ENCODE results near the gene RXFP1.
A peak's percentile ranks its signal among the peaks of the same experiment; 100 is the strongest.
"Not testable (repeated sequence)": the region's sequence is repeated elsewhere in the genome, so short reads cannot be mapped to it uniquely, and the experiment has no call there.

The RXFP1 gene

GRCh38 chr4:158621729-158622128, 100.0 kb downstream of the RXFP1 start:
- DNase-seq = no peak

DNA sequence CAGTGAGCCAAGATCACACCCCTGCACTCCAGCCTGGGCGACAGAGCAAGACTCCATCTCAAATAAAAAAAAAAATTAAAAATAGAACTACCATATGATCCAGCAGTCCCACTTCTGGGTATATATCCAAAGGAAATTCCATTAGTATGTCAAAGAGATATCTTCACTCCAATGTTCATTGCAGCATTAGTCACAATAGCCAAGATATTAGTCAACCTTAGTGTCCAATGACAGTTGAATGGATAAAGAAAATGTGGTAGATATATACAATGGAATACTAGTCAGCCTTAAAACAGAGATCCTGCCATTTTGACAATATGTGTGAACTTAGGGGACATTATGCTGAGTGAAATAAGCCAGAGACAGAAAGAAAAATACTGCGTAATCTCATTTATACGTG, 100.6 kb downstream of the RXFP1 start:
- DNase-seq = no peak

GRCh38 chr4:158624889-158625478, 103.3 kb downstream of the RXFP1 start:
- peak in 1 of 5 donors; percentile 10 for DNase-seq

DNA sequence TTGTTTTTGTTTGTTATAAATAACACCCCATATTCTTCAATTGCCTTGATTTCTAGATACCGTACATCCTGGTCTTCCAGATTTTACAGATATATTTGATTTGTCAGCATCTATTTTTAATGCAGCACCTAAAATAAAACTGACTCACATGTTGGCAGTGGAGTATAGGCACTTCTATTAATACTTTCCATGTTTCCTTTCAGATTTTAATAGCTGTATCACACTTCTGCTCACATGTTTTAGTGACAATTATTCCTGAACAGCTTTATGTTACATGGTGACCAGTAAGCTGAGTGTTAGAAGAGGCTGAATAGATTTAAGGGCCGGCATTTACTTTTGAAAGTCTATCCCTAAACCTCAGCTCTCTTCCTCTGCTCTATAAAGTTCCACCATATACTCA, 103.9 kb downstream of the RXFP1 start:
- no peak for DNase-seq

GRCh38 chr4:158630893-158631292, 109.2 kb downstream of the RXFP1 start:
- no peak for DNase-seq

DNA sequence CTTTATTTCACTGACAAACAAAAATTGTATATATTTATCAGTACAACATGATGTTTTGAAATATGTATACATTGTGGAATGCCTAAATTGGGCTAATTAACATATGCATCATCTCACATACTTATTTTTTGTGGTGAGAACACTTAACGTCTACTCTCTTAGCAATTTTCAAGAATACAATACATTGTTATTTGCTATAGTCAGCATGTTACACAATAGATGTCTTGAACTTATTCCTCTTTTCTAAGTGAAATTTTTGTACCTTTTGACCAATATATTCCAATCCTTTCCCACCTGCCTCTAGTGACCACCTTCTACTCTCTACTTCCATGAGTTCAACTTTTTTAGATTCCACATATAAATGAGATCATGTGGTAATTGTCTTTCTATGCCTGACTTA, 114.9 kb downstream of the RXFP1 start:
- DNase-seq = no peak

DNA sequence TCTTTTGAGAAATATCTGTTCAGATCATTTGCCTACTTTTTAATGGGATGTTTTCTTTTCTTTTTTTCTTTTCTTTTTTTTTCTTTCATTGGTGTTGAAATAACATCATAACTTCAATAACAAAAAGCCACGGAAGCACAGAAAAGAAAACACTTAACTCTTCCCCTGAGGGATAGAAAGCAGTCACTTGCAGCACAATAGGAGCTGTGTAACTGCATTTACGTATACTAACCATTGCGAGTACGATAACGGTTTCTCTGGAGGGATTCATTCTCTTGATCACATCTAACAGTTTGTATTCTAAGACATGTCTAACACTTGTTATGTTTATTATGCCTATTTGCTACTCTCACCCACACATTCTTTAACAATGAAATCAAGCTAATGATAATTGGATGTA, 122.7 kb downstream of the RXFP1 start:
- DNase-seq = no peak

DNA sequence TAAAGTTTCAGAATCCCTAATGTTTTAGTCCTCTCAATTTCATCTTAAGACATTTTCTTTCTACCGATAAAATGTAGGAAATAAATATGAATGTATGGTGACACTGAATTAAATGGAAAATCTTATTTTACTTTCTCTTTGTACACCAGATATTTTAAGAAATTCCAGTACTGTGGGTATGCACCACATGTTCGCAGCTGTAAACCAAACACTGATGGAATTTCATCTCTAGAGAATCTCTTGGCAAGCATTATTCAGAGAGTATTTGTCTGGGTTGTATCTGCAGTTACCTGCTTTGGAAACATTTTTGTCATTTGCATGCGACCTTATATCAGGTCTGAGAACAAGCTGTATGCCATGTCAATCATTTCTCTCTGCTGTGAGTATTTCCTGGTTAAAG, 123.1 kb downstream of the RXFP1 start:
- DNase-seq = no peak

GRCh38 chr4:158649111-158649680, 127.5 kb downstream of the RXFP1 start:
- no peak for DNase-seq

- no peak for DNase-seq
Observed at GRCh38 chr4:158652920-158653319, 131.2 kb downstream of the RXFP1 start.

- DNase-seq = no peak
Observed at GRCh38 chr4:158656439-158656838, 134.8 kb downstream of the RXFP1 start.

DNA sequence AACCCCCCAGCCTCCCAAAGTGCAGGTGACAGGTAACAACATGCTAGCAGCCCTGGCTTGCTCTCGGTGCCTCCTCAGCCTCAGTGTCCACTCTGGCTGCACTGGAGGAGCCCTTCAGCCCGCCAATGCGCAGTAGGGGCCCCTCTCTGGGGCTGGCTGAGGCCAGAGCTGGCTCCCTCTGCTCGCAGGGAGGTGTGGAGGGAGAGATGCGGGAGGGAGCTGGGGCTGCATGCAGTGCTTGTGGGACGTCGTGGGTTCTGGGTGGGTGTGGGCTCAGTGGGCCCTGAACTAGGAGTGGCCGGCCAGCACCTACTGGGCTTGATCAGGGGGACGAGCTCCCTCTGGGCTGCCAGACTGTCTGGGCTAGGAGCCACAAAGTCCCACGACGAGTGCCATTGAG, 135.6 kb downstream of the RXFP1 start:
- no peak for DNase-seq

DNA sequence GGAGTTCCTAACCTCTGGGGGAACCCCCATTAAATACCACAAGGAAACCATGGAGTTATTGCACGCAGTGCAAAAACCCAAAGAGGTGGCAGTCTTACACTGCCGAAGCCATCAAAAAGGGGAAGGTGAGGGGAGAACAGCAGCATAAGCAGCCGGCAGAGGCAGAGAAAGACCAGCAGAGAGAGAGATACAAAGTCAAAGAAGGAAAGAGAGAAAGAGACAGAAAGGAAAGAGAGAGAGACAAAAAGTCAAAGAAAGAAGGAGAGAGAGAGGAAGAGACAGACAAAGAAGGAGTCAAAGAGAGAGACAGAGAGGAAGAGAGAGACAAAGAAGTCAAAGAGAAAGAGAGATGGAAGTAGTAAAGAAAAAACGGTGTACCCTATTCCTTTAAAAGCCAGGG, 141.6 kb downstream of the RXFP1 start:
- DNase-seq = not testable (repeated sequence)

- DNase-seq = not testable (repeated sequence)
Observed at GRCh38 chr4:158663707-158664625, 142.3 kb downstream of the RXFP1 start.

- no peak for DNase-seq
Observed at GRCh38 chr4:158664806-158665205, 143.1 kb downstream of the RXFP1 start.

DNA sequence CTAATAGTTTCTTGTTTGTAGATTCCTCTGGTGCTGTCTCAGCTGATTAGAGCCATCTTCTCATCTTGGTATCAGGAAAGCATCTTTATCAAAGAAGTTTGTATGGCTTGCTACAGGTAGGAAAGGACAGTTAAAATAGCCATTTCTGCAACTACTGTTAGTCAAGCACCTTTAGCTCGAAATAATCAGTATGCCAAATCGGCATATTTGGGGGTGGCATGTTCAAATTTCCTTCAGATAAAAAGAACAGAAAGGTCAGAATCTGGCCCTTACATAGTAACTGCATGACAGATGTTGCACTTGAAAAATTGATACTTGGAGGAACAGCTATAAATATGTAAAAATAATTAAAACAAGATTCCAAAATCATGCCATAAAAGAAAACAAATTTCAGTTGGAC, 145.2 kb downstream of the RXFP1 start:
- no peak for DNase-seq

DNA sequence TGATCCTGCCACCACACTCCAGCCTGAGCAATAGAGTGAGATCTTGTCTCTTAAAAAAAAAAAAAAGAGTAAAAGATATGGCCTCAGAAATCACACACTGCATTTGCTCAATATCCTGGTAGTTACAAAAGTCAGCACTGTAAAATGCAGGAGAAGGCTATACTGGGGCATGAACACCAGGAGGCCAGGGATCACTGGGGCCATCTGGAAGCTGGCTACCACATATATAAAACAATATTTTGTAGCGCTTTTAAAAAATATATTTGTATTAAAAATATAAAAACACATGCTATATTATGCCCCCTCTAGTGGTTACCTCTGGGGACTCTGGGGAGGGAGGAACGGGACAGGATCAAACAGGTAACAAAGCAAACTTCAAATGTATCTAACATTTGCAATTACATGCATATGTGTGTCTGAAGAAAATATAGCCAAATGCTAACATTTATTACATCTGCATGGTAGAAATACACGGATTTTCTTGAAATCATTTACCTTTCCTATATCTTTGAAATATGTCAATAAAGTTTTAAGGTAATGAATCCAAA, 146.0 kb downstream of the RXFP1 start:
- DNase-seq = peak in 2 of 5 donors; percentile 23 to 27

- DNase-seq = no peak
Observed at GRCh38 chr4:158669310-158669709, 147.6 kb downstream of the RXFP1 start.

DNA sequence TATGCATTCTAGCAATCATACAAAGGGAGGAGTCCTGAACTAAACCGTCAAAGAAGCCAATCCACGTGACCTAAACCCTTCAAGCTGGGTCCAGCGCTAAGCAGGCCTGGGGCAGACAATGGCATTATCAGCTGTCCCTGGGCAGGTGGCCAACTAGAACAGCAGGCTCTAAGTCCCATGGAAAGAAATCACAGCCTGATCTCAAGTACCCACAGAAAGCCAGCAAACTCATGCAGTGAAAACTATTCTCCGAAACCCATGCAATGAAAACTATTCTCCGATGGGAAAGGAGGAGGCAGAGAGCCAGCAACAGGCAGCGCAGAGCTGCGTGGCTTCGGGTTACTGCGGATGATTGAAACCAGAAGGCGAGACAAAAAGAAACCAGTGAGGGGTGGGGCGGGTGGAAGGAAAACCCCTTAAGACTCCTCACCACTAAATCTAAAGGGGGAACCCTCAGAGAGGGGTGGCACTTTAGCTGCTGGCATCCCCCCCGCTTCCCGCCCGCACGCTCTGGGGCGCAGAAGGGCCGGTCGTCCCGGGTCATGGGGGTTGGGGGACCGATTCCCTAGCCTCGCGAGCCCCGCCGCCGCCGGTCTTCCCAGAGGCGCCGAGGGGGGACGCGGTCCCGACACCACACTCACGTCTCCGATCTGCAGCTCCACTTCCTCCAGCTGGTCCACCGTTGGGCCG, 149.4 kb downstream of the RXFP1 start:
- peak; percentile 24 to 71 (median 42) for DNase-seq

DNA sequence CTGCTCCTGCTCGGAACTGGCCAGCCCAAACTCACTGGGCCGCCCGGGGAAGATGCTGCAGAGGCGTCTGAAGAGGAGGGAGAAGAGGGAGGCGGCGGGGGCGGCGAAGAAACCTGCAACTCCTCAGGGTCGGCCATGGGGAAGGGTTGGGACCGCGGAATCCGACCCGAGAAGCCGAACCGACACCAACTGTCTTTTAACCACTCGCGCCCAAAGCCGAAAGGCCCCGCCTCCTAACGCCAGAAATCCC, 149.9 kb downstream of the RXFP1 start, which contains the start of gene C4orf46:
Gene C4orf46, minus strand, starts transcription at position 223 of the 250 bp plus-strand sequence. Its CDS starts 86 bp downstream, at position 137.
- DNase-seq = no peak

GRCh38 chr4:158671915-158672806, 150.5 kb downstream of the RXFP1 start, which contains the start of gene ETFDH:
Gene ETFDH, plus strand, starts transcription at chr4:158672296. Its CDS starts 161 bp downstream, at chr4:158672457.
- DNase-seq = peak; percentile 96 to 100 (median 97)

DNA sequence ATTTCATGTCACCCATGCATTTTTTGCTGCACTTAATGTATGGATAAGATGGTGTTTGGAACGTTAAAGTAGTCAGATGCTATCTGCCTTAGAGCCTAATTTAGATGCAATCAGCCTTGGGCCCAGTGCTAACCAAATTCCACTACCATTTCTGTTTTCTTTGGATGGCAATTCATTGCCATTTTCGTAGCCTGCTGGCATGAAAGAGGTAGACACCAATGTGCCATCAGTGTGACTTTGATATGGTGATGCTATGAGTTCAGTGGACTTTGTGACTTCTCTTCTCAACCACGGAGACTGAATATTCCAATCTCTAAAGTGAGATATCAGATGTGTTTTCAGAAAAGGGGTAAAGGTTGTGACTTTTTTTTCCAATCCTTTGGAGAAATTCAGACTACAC, 152.0 kb downstream of the RXFP1 start:
- no peak for DNase-seq

Data from T-helper 1 cell (primary cell).